Esophagus muscularis mucosa (tissue), 3 donors: ENCODE measurements around the gene CCDC24.

Experiments used
- CTCF ChIP-seq, 3 experiments: fragments of 200-600 bp in 2 of 3; fragments of 450-650 bp in 1 of 3; sonication (generic) in 2 of 3; IDR thresholded peaks; one replicate each; pipeline ENCODE4 v1.5.1; 2017 to 2019; ENCODE audit warnings: antibody characterized with exemption in 3 of 3, mild to moderate bottlenecking in 2 of 3, moderate library complexity in 1 of 3
- POLR2A ChIP-seq: fragments of 450-650 bp; IDR thresholded peaks from one replicate; pipeline ENCODE4 v1.6.1; 2017; ENCODE audit warnings: antibody characterized with exemption, moderate library complexity, mild to moderate bottlenecking, low read depth
- POLR2AphosphoS5 ChIP-seq, 2 donors: sonication (generic); formaldehyde crosslinking; IDR thresholded peaks; one replicate each; pipeline ENCODE4 v1.6.1; 2017; ENCODE audit warnings: antibody characterized with exemption in 2 of 2

GRCh38 chr1:43983253-43983899 lies 8.0 kb upstream of the CCDC24 start:
- TF ChIP-seq POLR2AphosphoS5 (IDR thresholded peaks at IDR 0.05) (no peak), CTCF (IDR thresholded peaks at IDR 0.05) (no peak), POLR2A (no peak)
